M059J (cell line): ENCODE measurements around the gene TEX26. TPM values are rescaled to one million over a fixed set of nuclear protein-coding genes. Genes with fewer than 3 reads are reported as not detected.

Source experiments
- DNase-seq: peaks from one replicate; pipeline ENCODE4 v3.0.0-alpha.2; 2012; ENCODE audit warnings: low read depth
- total RNA-seq: library from RNA; depleted of rRNA; stranded (reverse); fragments of >200 nt; shearing (Covaris generic); gene quantifications from 2 replicates; pipeline ENCODE4 v1.2.3, GENCODE V29; 2014

The TEX26 gene
- total RNA-seq, 1 experiment from 2014 or later, result not detected

DNA sequence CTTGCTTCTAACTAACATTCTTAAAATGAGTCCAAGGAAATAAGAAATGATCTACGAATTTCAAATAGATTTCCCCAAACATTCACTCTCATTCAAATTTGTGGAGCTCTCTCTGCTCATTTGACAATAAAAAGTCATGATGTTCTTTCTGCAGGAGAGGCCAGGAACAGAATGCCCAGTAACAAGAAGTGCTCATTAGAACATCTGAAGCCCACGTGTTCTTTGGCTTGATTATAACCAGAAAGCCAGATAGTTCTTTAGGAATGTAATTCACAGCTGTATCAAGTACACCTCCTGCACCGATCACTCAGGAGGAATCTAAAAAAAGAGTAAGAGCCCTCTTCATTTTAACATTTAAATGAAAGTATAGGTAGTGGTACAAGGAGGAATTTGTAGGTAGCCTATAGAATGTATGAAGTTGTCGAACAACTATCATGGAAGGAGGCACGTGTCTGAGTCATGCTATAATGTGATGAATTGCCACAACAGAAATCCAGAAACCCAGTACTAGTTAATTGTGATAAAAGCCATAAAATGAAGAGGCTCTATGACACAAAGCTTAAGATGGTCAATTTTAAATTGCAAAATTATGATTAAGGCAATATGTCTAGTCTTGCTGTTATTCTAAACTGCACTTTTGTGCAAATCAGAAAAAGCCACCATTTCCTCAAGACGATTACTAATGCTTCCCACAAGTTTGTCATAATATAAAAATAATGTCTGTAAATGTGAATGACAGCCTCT, 13.6 kb upstream of the TEX26 start:
- DNase-seq, result no peak

GRCh38 chr13:30920162-30920909, 12.1 kb upstream of the TEX26 start:
- DNase-seq, result no peak

- DNase-seq, result no peak
Observed at GRCh38 chr13:30923418-30923817, 9.0 kb upstream of the TEX26 start.

DNA sequence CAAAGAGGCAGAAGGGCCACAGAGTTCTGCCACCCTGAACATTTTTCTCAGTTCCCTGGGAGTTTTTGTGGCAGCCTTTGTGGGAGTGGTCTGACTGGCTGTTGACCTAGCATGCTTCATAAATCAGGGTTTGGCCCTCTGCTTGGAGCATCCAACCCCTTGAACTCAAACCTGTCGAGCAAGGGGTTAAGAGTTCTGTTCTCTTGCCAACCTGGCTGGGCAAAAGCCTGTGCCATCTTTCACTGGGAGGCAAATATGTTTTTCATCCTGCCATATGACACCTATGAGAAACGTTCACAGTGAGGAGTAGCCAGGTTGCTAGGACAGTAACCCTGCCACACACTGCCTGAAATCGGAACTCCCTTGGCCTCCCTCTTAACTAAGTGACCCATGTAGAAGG, 7.7 kb upstream of the TEX26 start:
- no peak for DNase-seq

DNA sequence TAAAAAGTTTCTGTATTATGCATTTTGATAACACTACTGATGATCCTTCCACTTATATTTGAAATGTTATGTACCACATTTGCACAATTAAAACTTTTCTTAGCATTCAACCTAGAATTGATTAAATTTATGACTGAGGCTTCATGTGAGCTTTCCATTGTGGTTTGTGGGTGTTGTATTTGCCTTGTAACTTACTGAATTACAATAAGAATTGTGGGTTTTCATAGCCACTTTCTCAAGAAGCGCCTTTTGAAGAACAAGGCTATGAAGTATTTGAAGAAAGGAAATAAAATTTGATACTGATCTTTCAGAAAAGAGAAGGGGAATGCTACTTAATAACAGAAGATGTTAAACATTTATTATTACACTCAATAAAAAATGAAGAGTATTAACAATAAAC, 7.0 kb upstream of the TEX26 start:
- DNase-seq, result no peak

- DNase-seq, result no peak
Observed at GRCh38 chr13:30926781-30927180, 5.7 kb upstream of the TEX26 start.

- DNase-seq, result peak; percentile 13
Observed at GRCh38 chr13:30927188-30927587, 5.3 kb upstream of the TEX26 start.

GRCh38 chr13:30927595-30927994, 4.9 kb upstream of the TEX26 start:
- no peak for DNase-seq

GRCh38 chr13:30928978-30929377, 3.5 kb upstream of the TEX26 start:
- no peak for DNase-seq

- no peak for DNase-seq
Observed at GRCh38 chr13:30933354-30933670, 856 bp downstream of the TEX26 start.

DNA sequence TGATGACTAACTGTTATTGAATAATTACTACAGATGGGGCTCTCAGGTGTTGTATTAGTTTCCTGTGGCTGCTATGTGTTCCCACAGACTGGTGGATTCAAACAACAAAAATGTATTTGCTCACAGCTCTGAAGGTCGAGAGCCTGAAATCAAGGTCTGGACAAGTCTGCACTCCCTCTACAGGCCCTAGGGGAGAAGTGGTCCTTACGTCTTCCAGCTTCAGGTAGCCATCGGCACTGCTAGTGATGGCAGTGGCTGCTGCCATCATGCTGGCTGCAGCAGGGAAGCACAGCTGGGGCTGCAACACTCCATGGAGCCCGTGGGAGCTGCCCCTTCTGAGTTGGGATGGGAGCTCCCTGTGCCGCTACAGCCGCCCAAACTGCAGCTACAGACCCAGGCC, 1.9 kb downstream of the TEX26 start:
- peak; percentile 12 for DNase-seq

GRCh38 chr13:30934803-30935202, 2.3 kb downstream of the TEX26 start:
- no peak for DNase-seq

DNA sequence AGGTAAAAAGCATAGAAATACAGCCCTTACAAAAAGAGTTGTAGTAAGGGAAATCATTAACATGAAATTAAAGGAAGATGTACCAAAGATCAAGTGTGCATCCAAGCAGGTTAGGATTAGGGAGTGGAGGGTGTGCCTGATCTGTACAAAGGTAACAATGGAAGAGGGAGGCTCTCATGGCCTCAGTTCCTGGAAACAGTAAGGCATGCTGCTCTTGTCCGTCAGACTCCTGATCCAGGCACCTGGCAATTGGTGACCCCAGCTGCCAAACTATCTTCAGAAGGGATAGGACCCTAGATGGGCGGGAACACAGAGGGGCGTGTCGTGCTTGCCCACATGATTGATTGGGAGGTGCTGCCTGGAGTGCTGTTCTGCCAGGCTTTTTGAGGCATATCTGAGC, 4.5 kb downstream of the TEX26 start:
- DNase-seq, result no peak

- no peak for DNase-seq
Observed at GRCh38 chr13:30943881-30944280, 11.4 kb downstream of the TEX26 start.

- no peak for DNase-seq
Observed at GRCh38 chr13:30957258-30957943, 24.9 kb downstream of the TEX26 start.

DNA sequence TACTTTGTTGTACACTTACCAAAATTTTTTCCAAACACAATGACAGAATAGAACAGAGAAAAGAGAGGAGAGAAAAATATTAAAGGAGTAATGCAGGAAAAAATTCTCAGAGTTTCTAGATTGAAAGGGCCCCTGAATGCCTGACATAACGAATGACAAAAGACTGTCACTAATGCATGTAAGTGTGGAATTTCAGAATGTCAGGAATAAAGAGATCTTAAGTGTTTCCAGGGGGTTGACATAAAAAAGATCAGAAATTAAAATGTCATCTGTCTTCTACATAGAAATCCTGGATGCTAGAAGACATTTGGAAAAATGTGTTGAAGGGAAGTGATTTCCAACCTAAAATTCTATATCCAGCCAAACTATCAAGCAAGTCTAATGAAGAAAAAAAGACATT, 27.2 kb downstream of the TEX26 start:
- DNase-seq, result no peak

DNA sequence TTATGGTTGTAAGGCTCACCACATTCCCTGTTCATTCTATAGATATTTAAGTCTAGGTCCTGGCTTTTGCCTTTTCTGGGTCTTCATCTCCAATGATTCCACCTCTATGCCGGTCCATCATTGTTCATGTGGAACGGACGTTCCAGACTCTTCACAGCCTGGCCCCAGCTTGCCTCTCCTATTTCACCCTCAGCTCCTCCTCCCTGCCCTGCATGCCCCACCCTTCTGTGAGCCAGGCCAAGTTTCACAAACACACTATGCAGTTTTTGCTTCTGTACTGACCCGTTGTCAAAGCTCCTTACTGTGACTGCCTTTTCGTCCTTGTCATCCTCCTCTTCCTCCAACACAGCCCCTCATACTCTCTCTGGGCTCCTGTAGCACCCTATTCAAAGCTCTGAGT, 31.3 kb downstream of the TEX26 start:
- no peak for DNase-seq

- DNase-seq, result no peak
Observed at GRCh38 chr13:30965380-30965779, 32.9 kb downstream of the TEX26 start.

GRCh38 chr13:30966101-30966500, 33.6 kb downstream of the TEX26 start:
- DNase-seq, result no peak

GRCh38 chr13:30968846-30969245, 36.4 kb downstream of the TEX26 start:
- DNase-seq, result peak; percentile 60

DNA sequence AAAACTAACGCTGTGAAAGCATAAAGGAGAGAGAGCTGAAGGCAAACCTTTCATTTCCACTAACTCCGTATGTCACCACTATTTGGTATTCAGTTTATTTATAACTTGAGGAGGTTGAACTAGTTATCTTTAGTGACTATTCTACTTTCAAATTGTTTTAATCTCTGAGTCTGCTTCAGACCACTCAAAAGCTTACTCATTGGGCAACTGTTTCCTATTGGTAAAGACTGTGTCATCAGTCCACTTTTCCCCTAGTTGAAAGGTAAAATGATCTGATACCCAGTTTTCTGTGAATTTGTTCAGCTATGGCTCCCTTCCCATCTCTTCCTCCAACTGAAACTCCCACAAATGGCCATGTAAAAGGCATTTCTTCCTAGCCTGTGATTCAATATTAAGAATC, 39.1 kb downstream of the TEX26 start:
- peak; percentile 24 for DNase-seq

DNA sequence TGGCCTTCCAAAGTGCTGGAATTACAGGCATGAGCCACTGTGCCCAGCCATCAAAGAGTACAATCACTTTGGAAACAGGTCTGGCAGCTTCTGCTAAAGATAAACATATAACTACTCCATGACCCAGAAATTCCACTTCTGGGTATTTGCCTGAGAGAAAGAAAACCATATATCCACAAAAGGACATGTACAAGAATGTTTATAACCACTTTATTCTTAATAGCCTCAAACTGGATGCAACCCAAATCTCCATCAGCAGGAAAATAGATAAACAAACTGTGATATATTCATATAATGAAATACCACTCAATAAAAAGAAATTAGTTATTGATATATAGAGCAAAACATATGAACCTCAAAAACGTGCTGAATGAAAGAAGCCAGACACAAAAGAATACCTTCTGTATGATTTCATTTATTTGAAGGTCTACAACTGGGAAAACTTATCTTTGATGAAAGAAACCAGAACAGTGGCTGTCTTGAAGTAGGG, 40.5 kb downstream of the TEX26 start:
- DNase-seq, result peak; percentile 71

GRCh38 chr13:30974350-30974749, 41.9 kb downstream of the TEX26 start:
- no peak for DNase-seq
